HEK293 (cell line): ENCODE data around the gene FTCD.

ENCODE experiments used
- CTCF ChIA-PET: fragments of 350-600 bp; formaldehyde crosslinking; extraction: SDS; loops from one replicate; lab custom pipeline; 2021; ENCODE audit warnings: antibody characterized with exemption; lab: Yijun Ruan, JAX
- POLR2A ChIA-PET: fragments of 300-600 bp; formaldehyde crosslinking; extraction: SDS; loops from one replicate; lab custom pipeline; 2020; ENCODE audit warnings: antibody characterized with exemption, inconsistent platforms; lab: Yijun Ruan, JAX
- H3K27ac ChIP-seq: fragments of 200-500 bp; sonication (Bioruptor generic); 2 replicates; pipeline ENCODE4 v1.5.1; 2014; ENCODE audit warnings: low read depth, low read length, control low read depth, inconsistent platforms; ENCODE audit errors: extremely low read depth
- H3K36me3 ChIP-seq, 2 experiments: fragments of 200-500 bp in 1 of 2; sonication (Bioruptor generic) in 1 of 2; 1 replicate in 1 of 2; 2 replicates in 1 of 2; pipeline ENCODE4 v1.5.1; 2014 to 2017; ENCODE audit warnings: inconsistent platforms in 2 of 2, low read length in 2 of 2; ENCODE audit not compliant: control insufficient read depth in 2 of 2, insufficient read depth in 1 of 2
- H3K4me1 ChIP-seq: fragments of 200-500 bp; sonication (Bioruptor generic); 2 replicates; pipeline ENCODE4 v1.5.1; 2014; ENCODE audit warnings: mild to moderate bottlenecking, low read length, inconsistent platforms; ENCODE audit not compliant: control insufficient read depth, insufficient read depth
- H3K4me3 ChIP-seq: 2 replicates; pipeline ENCODE4 v1.5.1; 2011; ENCODE audit warnings: low read depth, mild to moderate bottlenecking, control low read depth, low read length, moderate library complexity
- H3K9me3 ChIP-seq: fragments of 200-500 bp; sonication (Bioruptor generic); 2 replicates; pipeline ENCODE4 v1.5.1; 2014; ENCODE audit warnings: low read depth, low read length, inconsistent platforms; ENCODE audit not compliant: control insufficient read depth, insufficient read depth
- FEZF1 ChIP-seq: fragments of 450-650 bp; formaldehyde crosslinking; IDR thresholded peaks from 2 replicates; pipeline ENCODE4 v1.5.1; 2016; ENCODE audit warnings: missing biosample characterization, missing genetic modification characterization
- GLI4 ChIP-seq: fragments of 450-650 bp; formaldehyde crosslinking; IDR thresholded peaks from 2 replicates; pipeline ENCODE4 v1.5.1; 2016; ENCODE audit warnings: missing biosample characterization, missing genetic modification characterization
- IKZF3 ChIP-seq: fragments of 450-650 bp; IDR thresholded peaks from 2 replicates; pipeline ENCODE4 v1.5.0; 2018; ENCODE audit warnings: missing biosample characterization, mild to moderate bottlenecking, missing genetic modification characterization, moderate library complexity
- KLF17 ChIP-seq: fragments of 450-650 bp; formaldehyde crosslinking; IDR thresholded peaks from 2 replicates; pipeline ENCODE4 v1.5.1; 2016; ENCODE audit warnings: missing biosample characterization, missing genetic modification characterization
- KLF8 ChIP-seq: fragments of 450-650 bp; formaldehyde crosslinking; IDR thresholded peaks from 2 replicates; pipeline ENCODE4 v1.5.1; 2016; ENCODE audit warnings: missing biosample characterization, missing genetic modification characterization
- PRDM1 ChIP-seq: fragments of 450-650 bp; formaldehyde crosslinking; IDR thresholded peaks from 2 replicates; pipeline ENCODE4; 2016; ENCODE audit warnings: missing biosample characterization, missing genetic modification characterization
- SALL2 ChIP-seq: fragments of 450-650 bp; formaldehyde crosslinking; IDR thresholded peaks from 2 replicates; pipeline ENCODE4 v1.5.0; 2017; ENCODE audit warnings: missing biosample characterization, mild to moderate bottlenecking, missing genetic modification characterization, borderline replicate concordance
- SCRT1 ChIP-seq: fragments of 450-650 bp; formaldehyde crosslinking; IDR thresholded peaks from 2 replicates; pipeline ENCODE4 v1.5.1; 2016; ENCODE audit warnings: missing biosample characterization, missing genetic modification characterization, borderline replicate concordance
- SCRT2 ChIP-seq: fragments of 450-650 bp; formaldehyde crosslinking; IDR thresholded peaks from 2 replicates; pipeline ENCODE4 v1.5.1; 2016; ENCODE audit warnings: missing biosample characterization, missing genetic modification characterization
- ZFHX2 ChIP-seq: fragments of 450-650 bp; formaldehyde crosslinking; conservative IDR thresholded peaks from 2 replicates; pipeline ENCODE4 v1.5.1; 2016; ENCODE audit warnings: missing biosample characterization, missing genetic modification characterization
- ZNF133 ChIP-seq: fragments of 450-650 bp; formaldehyde crosslinking; IDR thresholded peaks from 2 replicates; pipeline ENCODE4 v1.5.1; 2016; ENCODE audit warnings: missing biosample characterization, missing genetic modification characterization
- ZNF155 ChIP-seq: fragments of 450-650 bp; formaldehyde crosslinking; IDR thresholded peaks from 2 replicates; pipeline ENCODE4 v1.5.1; 2016; ENCODE audit warnings: missing biosample characterization, missing genetic modification characterization
- ZNF2 ChIP-seq: fragments of 450-650 bp; formaldehyde crosslinking; IDR thresholded peaks from 2 replicates; pipeline ENCODE4 v1.5.1; 2016; ENCODE audit warnings: missing biosample characterization, missing genetic modification characterization
- ZNF223 ChIP-seq: fragments of 450-650 bp; formaldehyde crosslinking; IDR thresholded peaks from 2 replicates; pipeline ENCODE4 v1.5.1; 2016; ENCODE audit warnings: missing biosample characterization, missing genetic modification characterization
- ZNF274 ChIP-seq, 2 experiments: fragments of 200-500 bp in 1 of 2; fragments of 450-650 bp in 1 of 2; sonication (Bioruptor generic) in 1 of 2; formaldehyde crosslinking in 1 of 2; IDR thresholded peaks; 2 replicates each; pipeline versions ENCODE4 v1.5.1 to v1.6.1; 2014 to 2016; ENCODE audit warnings: borderline replicate concordance in 1 of 2, inconsistent platforms in 1 of 2, low read length in 1 of 2, missing biosample characterization in 1 of 2, missing genetic modification characterization in 1 of 2
- ZNF354C ChIP-seq: fragments of 450-650 bp; formaldehyde crosslinking; IDR thresholded peaks from 2 replicates; pipeline ENCODE4 v1.5.1; 2016; ENCODE audit warnings: missing biosample characterization, missing genetic modification characterization, low read depth, borderline replicate concordance
- ZNF37A ChIP-seq: fragments of 450-650 bp; IDR thresholded peaks from 2 replicates; pipeline ENCODE4 v1.5.1; 2018; ENCODE audit warnings: missing biosample characterization, missing genetic modification characterization
- ZNF426 ChIP-seq: fragments of 450-650 bp; formaldehyde crosslinking; IDR thresholded peaks from 2 replicates; pipeline ENCODE4 v1.5.1; 2017; ENCODE audit warnings: missing biosample characterization, missing genetic modification characterization, mild to moderate bottlenecking, inconsistent platforms, moderate library complexity
- ZNF48 ChIP-seq: fragments of 450-650 bp; formaldehyde crosslinking; IDR thresholded peaks from 2 replicates; pipeline ENCODE4 v1.5.1; 2016; ENCODE audit warnings: missing biosample characterization, missing genetic modification characterization
- ZNF548 ChIP-seq: fragments of 450-650 bp; formaldehyde crosslinking; IDR thresholded peaks from 2 replicates; pipeline ENCODE4 v1.5.1; 2016; ENCODE audit warnings: missing biosample characterization, missing genetic modification characterization
- ZNF560 ChIP-seq: fragments of 450-650 bp; formaldehyde crosslinking; IDR thresholded peaks from 2 replicates; pipeline ENCODE4 v1.5.1; 2017; ENCODE audit warnings: missing biosample characterization, missing genetic modification characterization, borderline replicate concordance
- ZNF629 ChIP-seq: fragments of 450-650 bp; formaldehyde crosslinking; IDR thresholded peaks from 2 replicates; pipeline ENCODE4 v1.5.1; 2017; ENCODE audit warnings: missing biosample characterization, missing genetic modification characterization
- ZNF677 ChIP-seq: fragments of 450-650 bp; IDR thresholded peaks from 2 replicates; pipeline ENCODE4 v1.5.0; 2018; ENCODE audit warnings: missing biosample characterization, mild to moderate bottlenecking, missing genetic modification characterization, moderate library complexity
- ZNF830 ChIP-seq: fragments of 450-650 bp; IDR thresholded peaks from 2 replicates; pipeline ENCODE4 v1.5.0; 2018; ENCODE audit warnings: missing biosample characterization, missing genetic modification characterization, low read depth, mild to moderate bottlenecking, moderate library complexity
- TF ChIP-seq, protein P1 (sequence below): fragments of 450-650 bp; formaldehyde crosslinking; IDR thresholded peaks from 2 replicates; pipeline ENCODE4 v1.5.1; 2017; ENCODE audit warnings: missing biosample characterization, missing genetic modification characterization
- TF ChIP-seq, protein P2 (sequence below): fragments of 450-650 bp; formaldehyde crosslinking; IDR thresholded peaks from 2 replicates; pipeline ENCODE4 v1.5.1; 2016; ENCODE audit warnings: missing biosample characterization, missing genetic modification characterization

FTCD gene

GRCh38 chr21:46171996-46172862, 16.9 kb upstream of the FTCD start:
- no peaks in the 10 kb centered on the region for H3K9me3 ChIP-seq
- POLR2A ChIA-PET, result no interaction called here
- CTCF ChIA-PET, result interaction anchor here (0.8 kb wide), 1 partner anchor 19 kb away, joined by 3 read pairs; no protein-coding TSS in a partner anchor
- H3K4me1 ChIP-seq, result no peaks in the 10 kb centered on the region
- H3K4me3 ChIP-seq, result no peak overlapping the region
- TF ChIP-seq ZNF223 (no peak), ZNF133 (tag by site-specific recombination) (no peak), ZNF426 (tag by site-specific recombination) (no peak), SCRT2 (tag by site-specific recombination) (no peak), ZNF548 (no peak), ZNF2 (tag by site-specific recombination) (no peak), ZNF155 (tag by site-specific recombination) (no peak), ZNF629 (tag by site-specific recombination) (no peak)
- TF ChIP-seq, protein P1, sequence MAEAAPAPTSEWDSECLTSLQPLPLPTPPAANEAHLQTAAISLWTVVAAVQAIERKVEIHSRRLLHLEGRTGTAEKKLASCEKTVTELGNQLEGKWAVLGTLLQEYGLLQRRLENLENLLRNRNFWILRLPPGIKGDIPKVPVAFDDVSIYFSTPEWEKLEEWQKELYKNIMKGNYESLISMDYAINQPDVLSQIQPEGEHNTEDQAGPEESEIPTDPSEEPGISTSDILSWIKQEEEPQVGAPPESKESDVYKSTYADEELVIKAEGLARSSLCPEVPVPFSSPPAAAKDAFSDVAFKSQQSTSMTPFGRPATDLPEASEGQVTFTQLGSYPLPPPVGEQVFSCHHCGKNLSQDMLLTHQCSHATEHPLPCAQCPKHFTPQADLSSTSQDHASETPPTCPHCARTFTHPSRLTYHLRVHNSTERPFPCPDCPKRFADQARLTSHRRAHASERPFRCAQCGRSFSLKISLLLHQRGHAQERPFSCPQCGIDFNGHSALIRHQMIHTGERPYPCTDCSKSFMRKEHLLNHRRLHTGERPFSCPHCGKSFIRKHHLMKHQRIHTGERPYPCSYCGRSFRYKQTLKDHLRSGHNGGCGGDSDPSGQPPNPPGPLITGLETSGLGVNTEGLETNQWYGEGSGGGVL (tag by site-specific recombination), result no peak
- H3K36me3 ChIP-seq, result no peaks in the 10 kb centered on the region
- H3K27ac ChIP-seq, result no peak overlapping the region

DNA sequence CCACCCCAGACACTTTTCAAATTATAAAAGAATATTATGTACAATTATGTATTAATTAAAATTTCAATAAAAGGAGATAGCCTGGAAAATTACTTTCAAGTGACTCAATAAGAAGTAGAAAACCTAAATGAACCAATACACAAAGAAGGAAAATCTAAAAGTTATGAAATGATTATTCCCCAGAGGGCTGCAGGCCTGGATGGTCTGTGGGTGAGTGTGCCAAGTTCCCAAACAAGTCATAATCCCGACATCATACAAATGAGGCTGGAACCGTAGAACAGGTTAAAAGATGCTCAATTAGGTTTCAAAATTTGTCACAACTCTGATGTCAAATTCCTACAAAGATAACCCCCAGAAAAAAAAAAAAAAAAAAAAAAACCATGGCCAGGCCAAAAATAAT, 16.2 kb upstream of the FTCD start:
- POLR2A ChIA-PET, result no interaction called here
- no peak overlapping the region for H3K27ac ChIP-seq
- CTCF ChIA-PET, result no interaction called here
- H3K4me1 ChIP-seq, result no peaks in the 10 kb centered on the region
- H3K9me3 ChIP-seq, result no peaks in the 10 kb centered on the region
- no peaks in the 10 kb centered on the region for H3K36me3 ChIP-seq
- H3K4me3 ChIP-seq, result no peak overlapping the region
- TF ChIP-seq GLI4 (tag by site-specific recombination) (no peak), SCRT1 (tag by site-specific recombination) (no peak), PRDM1 (no peak), KLF8 (tag by site-specific recombination) (no peak), ZNF48 (tag by site-specific recombination) (no peak), KLF17 (tag by site-specific recombination) (no peak), ZNF560 (tag by site-specific recombination) (no peak), FEZF1 (no peak), ZNF37A (tag by site-specific recombination) (no peak), ZFHX2 (tag by site-specific recombination) (no peak), IKZF3 (tag by site-specific recombination) (no peak), SALL2 (tag by site-specific recombination) (no peak), ZNF155 (tag by site-specific recombination) (no peak), ZNF274 (IDR thresholded peaks at IDR 0.05; ENCODE audit: low read length) (no peak), ZNF274 (tag by site-specific recombination; IDR thresholded peaks at IDR 0.05; ENCODE audit: borderline replicate concordance) (no peak), ZNF354C (tag by site-specific recombination) (no peak), ZNF677 (tag by site-specific recombination) (no peak), ZNF830 (tag by site-specific recombination) (no peak)
- TF ChIP-seq, protein P2, sequence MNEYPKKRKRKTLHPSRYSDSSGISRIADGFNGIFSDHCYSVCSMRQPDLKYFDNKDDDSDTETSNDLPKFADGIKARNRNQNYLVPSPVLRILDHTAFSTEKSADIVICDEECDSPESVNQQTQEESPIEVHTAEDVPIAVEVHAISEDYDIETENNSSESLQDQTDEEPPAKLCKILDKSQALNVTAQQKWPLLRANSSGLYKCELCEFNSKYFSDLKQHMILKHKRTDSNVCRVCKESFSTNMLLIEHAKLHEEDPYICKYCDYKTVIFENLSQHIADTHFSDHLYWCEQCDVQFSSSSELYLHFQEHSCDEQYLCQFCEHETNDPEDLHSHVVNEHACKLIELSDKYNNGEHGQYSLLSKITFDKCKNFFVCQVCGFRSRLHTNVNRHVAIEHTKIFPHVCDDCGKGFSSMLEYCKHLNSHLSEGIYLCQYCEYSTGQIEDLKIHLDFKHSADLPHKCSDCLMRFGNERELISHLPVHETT (tag by site-specific recombination), result no peak
